Hepatocyte (in vitro differentiated cells): ENCODE results near the gene CCN6. TPM values are rescaled to one million over a fixed set of nuclear protein-coding genes. Genes with fewer than 3 reads are reported as not detected.

ENCODE experiments used
- DNase-seq: peaks from one replicate; pipeline ENCODE4 v3.0.0-alpha.2; 2016; ENCODE audit warnings: low spot score
- H2AFZ ChIP-seq: fragments of 200-600 bp; sonication (generic); 2 replicates; pipeline ENCODE4 v1.6.0; 2016; ENCODE audit warnings: antibody characterized with exemption, mild to moderate bottlenecking
- H3K27ac ChIP-seq: fragments of 200-600 bp; sonication (generic); 2 replicates; pipeline ENCODE4 v1.5.1; 2016; ENCODE audit warnings: mild to moderate bottlenecking
- H3K27me3 ChIP-seq: fragments of 200-600 bp; sonication (generic); 2 replicates; pipeline ENCODE4 v1.6.1; 2016
- H3K36me3 ChIP-seq: fragments of 200-600 bp; sonication (generic); replicated peaks from 2 replicates; pipeline ENCODE4 v1.5.1; 2016; ENCODE audit warnings: low read depth; ENCODE audit not compliant: insufficient read depth
- H3K4me1 ChIP-seq: fragments of 200-600 bp; sonication (generic); 2 replicates; pipeline ENCODE4 v1.5.1; 2016; ENCODE audit warnings: mild to moderate bottlenecking, moderate library complexity; ENCODE audit not compliant: insufficient read depth
- H3K4me2 ChIP-seq: fragments of 200-600 bp; sonication (generic); 2 replicates; pipeline ENCODE4 v1.6.0; 2016
- H3K4me3 ChIP-seq: fragments of 200-600 bp; sonication (generic); 2 replicates; pipeline ENCODE4 v1.5.1; 2016; ENCODE audit warnings: mild to moderate bottlenecking
- H3K79me2 ChIP-seq: fragments of 200-600 bp; sonication (generic); 2 replicates; pipeline ENCODE4 v1.6.0; 2017; ENCODE audit warnings: mild to moderate bottlenecking
- H3K9me2 ChIP-seq: fragments of 200-600 bp; sonication (generic); replicated peaks from 2 replicates; pipeline ENCODE4 v1.6.0; 2017; ENCODE audit warnings: mild to moderate bottlenecking; ENCODE audit not compliant: insufficient read depth
- H3K9me3 ChIP-seq: fragments of 200-600 bp; sonication (generic); 2 replicates; pipeline ENCODE4 v1.5.1; 2016; ENCODE audit warnings: low read depth, mild to moderate bottlenecking
- H4K20me1 ChIP-seq: fragments of 200-600 bp; sonication (generic); 2 replicates; pipeline ENCODE4 v1.6.0; 2016; ENCODE audit warnings: mild to moderate bottlenecking; ENCODE audit not compliant: insufficient read depth, poor library complexity, severe bottlenecking
- CTCF ChIP-seq: fragments of 200-600 bp; sonication (generic); IDR thresholded peaks from 2 replicates; pipeline ENCODE4 v1.5.1; 2016; ENCODE audit warnings: antibody characterized with exemption, mild to moderate bottlenecking; ENCODE audit not compliant: poor library complexity
- EZH2 ChIP-seq: fragments of 200-600 bp; sonication (generic); IDR thresholded peaks from 2 replicates; pipeline ENCODE4 v1.6.1; 2016; ENCODE audit warnings: antibody characterized with exemption, mild to moderate bottlenecking, borderline replicate concordance
- EZH2phosphoT487 ChIP-seq: fragments of 200-600 bp; sonication (generic); IDR thresholded peaks from one replicate; pipeline ENCODE4 v1.6.1; 2018; ENCODE audit warnings: antibody characterized with exemption, mild to moderate bottlenecking, low read depth, moderate library complexity; ENCODE audit not compliant: unreplicated experiment, severe bottlenecking
- WGBS: methylation state at CpG from one replicate; pipeline ENCODE4 v1.1.6; 2016; ENCODE audit warnings: low lambda C conversion rate; ENCODE audit errors: missing lambda C conversion rate; 5-methylcytosine and 5-hydroxymethylcytosine counted together
- polyA plus RNA-seq: library from polyadenylated mRNA; unstranded; fragments of >200 nt; fragmentation: Nextera tagmentation; extraction: Ambion mirVana; gene quantifications from 2 replicates; pipeline ENCODE4 v1.2.1, GENCODE V29; 2016
- total RNA-seq: library from RNA; depleted of rRNA; stranded (reverse); fragments of >200 nt; gene quantifications from 2 replicates; pipeline ENCODE4 v1.2.3, GENCODE V29; 2014

The CCN6 gene
- total and polyA plus RNA-seq, 2 experiments from 2014 or later, result 0.24 TPM; not detected in 1

GRCh38 chr6:112013051-112013450 lies 40.9 kb upstream of the CCN6 start:
- Histone ChIP-seq H2AFZ (no peak overlapping the region), H3K9me2 (no peaks in the 10 kb centered on the region), H3K27ac (no peak overlapping the region), H3K9me3 (no peaks in the 10 kb centered on the region), H3K4me1 (peaks cover 5% of the 10 kb centered on the region), H3K79me2 (no peaks in the 10 kb centered on the region), H4K20me1 (no peaks in the 10 kb centered on the region), H3K27me3 (no peaks in the 10 kb centered on the region), H3K36me3 (no peaks in the 10 kb centered on the region), H3K4me3 (no peak overlapping the region), H3K4me2 (no peak overlapping the region)
- DNase-seq, result no peak
- WGBS, result 90% methylated on average over 3 of the region's 3 CpGs
- no peak for TF ChIP-seq EZH2phosphoT487
- TF ChIP-seq CTCF, result no peak
- no peak for TF ChIP-seq EZH2

GRCh38 chr6:112014483-112014882 lies 39.4 kb upstream of the CCN6 start:
- WGBS, result 47% methylated on average over 2 of the region's 2 CpGs

GRCh38 chr6:112015725-112016124 lies 38.2 kb upstream of the CCN6 start:
- H3K4me3 ChIP-seq, result no peak overlapping the region
- no peaks in the 10 kb centered on the region for H3K36me3 ChIP-seq
- H3K27ac ChIP-seq, result no peak overlapping the region
- H4K20me1 ChIP-seq, result no peaks in the 10 kb centered on the region
- no peaks in the 10 kb centered on the region for H3K27me3 ChIP-seq
- H3K4me1 ChIP-seq, result peaks cover 12% of the 10 kb centered on the region
- no peak overlapping the region for H2AFZ ChIP-seq
- WGBS, result 94% methylated on average over 5 of the region's 5 CpGs
- no peak for TF ChIP-seq CTCF
- no peak for TF ChIP-seq EZH2
- TF ChIP-seq EZH2phosphoT487, result no peak
- no peak for DNase-seq
- no peaks in the 10 kb centered on the region for H3K9me2 ChIP-seq
- no peaks in the 10 kb centered on the region for H3K9me3 ChIP-seq
- no peaks in the 10 kb centered on the region for H3K79me2 ChIP-seq
- no peak overlapping the region for H3K4me2 ChIP-seq

More at GRCh38 chr6:112014483-112014882, 39.4 kb upstream of the CCN6 start:
- H3K4me2 ChIP-seq, result no peak overlapping the region
- no peak overlapping the region for H2AFZ ChIP-seq
- H3K4me1 ChIP-seq, result peaks cover 12% of the 10 kb centered on the region
- H4K20me1 ChIP-seq, result no peaks in the 10 kb centered on the region
- DNase-seq, result no peak
- H3K36me3 ChIP-seq, result no peaks in the 10 kb centered on the region
- no peak overlapping the region for H3K4me3 ChIP-seq
- H3K9me3 ChIP-seq, result no peaks in the 10 kb centered on the region
- no peaks in the 10 kb centered on the region for H3K79me2 ChIP-seq
- no peak overlapping the region for H3K27ac ChIP-seq
- no peaks in the 10 kb centered on the region for H3K27me3 ChIP-seq
- no peaks in the 10 kb centered on the region for H3K9me2 ChIP-seq
- TF ChIP-seq EZH2phosphoT487 (no peak), CTCF (no peak), EZH2 (no peak)

- H3K4me2 ChIP-seq, result no peak overlapping the region
- H4K20me1 ChIP-seq, result no peaks in the 10 kb centered on the region
- WGBS, result 92% methylated on average over 6 of the region's 6 CpGs
Measured at GRCh38 chr6:112016320-112016719, 37.6 kb upstream of the CCN6 start.

More at GRCh38 chr6:112016320-112016719, 37.6 kb upstream of the CCN6 start:
- H3K9me3 ChIP-seq, result no peaks in the 10 kb centered on the region
- H3K27ac ChIP-seq, result no peak overlapping the region
- no peak overlapping the region for H2AFZ ChIP-seq
- H3K9me2 ChIP-seq, result no peaks in the 10 kb centered on the region
- H3K27me3 ChIP-seq, result no peaks in the 10 kb centered on the region
- TF ChIP-seq EZH2phosphoT487 (no peak), EZH2 (no peak), CTCF (no peak)
- no peak for DNase-seq
- peaks cover 12% of the 10 kb centered on the region for H3K4me1 ChIP-seq
- H3K79me2 ChIP-seq, result no peaks in the 10 kb centered on the region
- no peak overlapping the region for H3K4me3 ChIP-seq
- H3K36me3 ChIP-seq, result no peaks in the 10 kb centered on the region
